GM13976 (cell line): ENCODE data around the gene THOC7.

Source experiments
- DNase-seq: peaks from one replicate; pipeline ENCODE4 v3.0.0; 2012; ENCODE audit warnings: low spot score
- CTCF ChIP-seq: IDR thresholded peaks from 2 replicates; pipeline ENCODE4 v1.5.1; 2012; ENCODE audit warnings: borderline replicate concordance, mild to moderate bottlenecking; ENCODE audit not compliant: insufficient read depth; ENCODE audit errors: extremely low read depth, missing control alignments, control extremely low read depth
- in situ Hi-C: fragments of 300-500 bp; cut with MboI; formaldehyde crosslinking; loops from one replicate; pipeline ENCODE4 v1.12.0; 2022; ENCODE audit warnings: low sequenced_read_pairs, mixed read lengths, inconsistent platforms; ENCODE audit not compliant: unreplicated experiment

THOC7 gene

GRCh38 chr3:63863150-63864007 lies at the start of gene THOC7, which contains the start of gene ATXN7:
Gene THOC7, minus strand, starts transcription at chr3:63863805. Its CDS starts 15 bp downstream, at chr3:63863790.
Gene ATXN7, plus strand, starts transcription at chr3:63863867. Its CDS starts 48,732 bp downstream, at chr3:63912599.
- in situ Hi-C loops, result no loop called here
- no peak for TF ChIP-seq CTCF
- peak; percentile 85 for DNase-seq

GRCh38 chr3:63912768-63913588 lies 49.4 kb upstream of the THOC7 start:
- in situ Hi-C loops, result no loop called here
- peak; percentile 53 for DNase-seq
- no peak for TF ChIP-seq CTCF

DNA sequence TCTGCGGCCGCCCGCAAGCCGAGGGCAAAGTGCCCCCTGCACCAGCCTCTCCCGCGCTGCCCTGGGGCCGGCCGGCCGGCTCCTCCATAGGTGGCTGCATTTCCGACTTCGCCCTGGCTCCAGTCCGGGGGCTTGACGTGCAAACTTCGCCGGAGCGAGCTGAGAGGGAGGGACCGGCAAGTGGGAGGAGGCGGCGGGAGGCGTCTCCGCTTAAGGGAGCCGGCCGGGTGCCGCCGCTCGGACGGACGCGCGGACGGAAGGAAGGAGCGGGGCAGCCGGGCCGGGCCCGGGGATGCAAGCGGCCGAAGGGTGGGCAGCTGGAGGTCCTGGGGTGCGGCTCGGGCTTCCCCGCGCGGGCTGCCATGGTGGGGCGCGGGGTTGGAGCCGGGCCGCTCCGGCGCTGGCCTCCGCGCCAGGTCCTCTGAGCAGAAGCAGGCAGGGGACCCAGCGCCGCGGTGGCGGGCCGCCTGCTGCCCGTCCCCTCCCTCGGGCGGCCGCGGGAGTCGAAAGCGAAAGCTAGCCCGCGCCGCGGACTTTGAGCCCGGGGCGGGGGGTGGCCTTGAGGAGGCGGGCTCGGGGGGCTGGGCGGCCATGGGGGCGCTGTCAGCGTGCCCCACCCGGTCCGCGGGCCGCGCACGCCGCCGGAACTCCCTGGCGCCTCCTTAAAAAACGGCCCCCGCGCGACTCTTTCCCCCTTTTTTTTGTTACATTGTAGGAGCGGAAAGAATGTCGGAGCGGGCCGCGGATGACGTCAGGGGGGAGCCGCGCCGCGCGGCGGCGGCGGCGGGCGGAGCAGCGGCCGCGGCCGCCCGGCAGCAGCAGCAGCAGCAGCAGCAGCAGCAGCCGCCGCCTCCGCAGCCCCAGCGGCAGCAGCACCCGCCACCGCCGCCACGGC lies 48.5 kb upstream of the THOC7 start, which contains the start of gene SCAANT1:
TSS of gene SCAANT1 (minus strand) at position 511 of the 895 bp plus-strand sequence.
- no peak for TF ChIP-seq CTCF
- in situ Hi-C loops, result no loop called here
- peak; percentile 89 for DNase-seq

GRCh38 chr3:63911509-63911872 lies 47.9 kb upstream of the THOC7 start:
- in situ Hi-C loops, result no loop called here
- TF ChIP-seq CTCF, result no peak
- DNase-seq, result peak; percentile 47

DNA sequence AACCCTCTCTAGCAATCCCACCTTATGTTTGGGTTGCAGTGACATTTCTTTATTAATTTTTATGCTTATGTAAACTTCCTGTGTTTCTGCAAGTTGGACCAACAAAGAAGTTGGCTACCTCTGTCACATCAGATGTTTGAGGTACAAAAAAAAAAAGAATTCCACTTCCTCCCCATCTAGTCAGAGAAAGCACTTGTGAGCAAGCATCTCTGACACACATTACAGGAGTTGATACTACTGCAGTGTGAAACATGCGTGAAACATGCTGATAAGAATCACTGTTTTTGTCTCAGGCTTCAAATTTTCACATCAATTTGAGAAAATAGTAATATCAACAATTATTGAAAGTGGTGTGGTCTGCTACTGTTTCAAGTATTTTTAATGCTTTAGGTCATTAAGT lies 47.3 kb upstream of the THOC7 start:
- DNase-seq, result peak; percentile 38
- TF ChIP-seq CTCF, result no peak
- in situ Hi-C loops, result no loop called here

DNA sequence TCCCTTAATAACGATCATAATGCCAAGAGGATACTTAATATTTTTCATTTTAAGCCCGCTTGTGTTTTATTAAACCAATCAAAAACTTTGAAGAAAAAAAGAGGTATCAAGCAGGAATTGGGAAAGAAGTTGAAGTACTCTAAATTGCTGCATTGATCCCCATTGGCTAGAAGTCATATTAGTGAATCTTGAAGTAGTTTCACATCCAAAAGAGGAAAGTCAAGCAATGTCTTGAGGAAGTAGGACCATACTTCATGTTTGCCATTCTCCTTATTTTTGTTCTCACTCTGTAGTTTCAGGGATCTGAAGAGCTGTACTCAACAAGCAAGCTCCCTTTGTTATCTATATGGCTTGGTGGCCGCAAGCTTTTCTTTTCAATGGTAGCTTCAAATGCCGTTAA lies 46.4 kb upstream of the THOC7 start:
- TF ChIP-seq CTCF, result no peak
- DNase-seq, result no peak
- in situ Hi-C loops, result no loop called here
